Upper lobe of right lung (tissue), 1 donor: Measurements from ENCODE around the gene GNG12. TPM values are rescaled to one million over a fixed set of nuclear protein-coding genes. Genes with fewer than 3 reads are reported as not detected.

Source experiments
- ATAC-seq: fragments of 200-7000 bp; cut with Tn5 transposase; one replicate; pipeline ENCODE4 v1.9.1; 2020; ENCODE audit warnings: mild to moderate bottlenecking, moderate library complexity
- DNase-seq: peaks from one replicate; pipeline ENCODE4 v3.0.0-alpha.2; 2020
- H3K27ac ChIP-seq: fragments of 200-600 bp; one replicate; pipeline ENCODE4 v1.8.0; 2022
- H3K27me3 ChIP-seq: fragments of 200-600 bp; one replicate; pipeline ENCODE4 v1.8.0; 2022; ENCODE audit warnings: mild to moderate bottlenecking
- H3K36me3 ChIP-seq: fragments of 200-600 bp; one replicate; pipeline ENCODE4 v1.8.0; 2022
- H3K4me1 ChIP-seq: fragments of 200-600 bp; one replicate; pipeline ENCODE4 v1.8.0; 2022
- H3K4me3 ChIP-seq: fragments of 200-600 bp; one replicate; pipeline ENCODE4 v1.8.0; 2022; ENCODE audit warnings: mild to moderate bottlenecking
- H3K9me3 ChIP-seq: fragments of 200-600 bp; one replicate; pipeline ENCODE4 v1.8.0; 2022
- intact Hi-C: fragments of 100-400 bp; cut with DNase I; formaldehyde crosslinking; loops from one replicate; pipeline ENCODE4 v1.11.0; 2022
- total RNA-seq: library from RNA; stranded (reverse); fragmentation: NEBNext Ultra II Directional; extraction: Animal tissue kit (Norgen Biotek cat#: 25700); gene quantifications from one replicate; pipeline ENCODE4 v1.2.1, GENCODE V29; 2021
- TF ChIP-seq, protein P1 (sequence below): fragments of 200-600 bp; IDR thresholded peaks from one replicate; pipeline ENCODE4 v1.8.0; 2022; ENCODE audit warnings: antibody characterized with exemption
- donor health status: DM: no; HTN: yes; CAD: no; lungs with severe emphysema.

GNG12 gene
- total RNA-seq, 1 donor from 2014 or later: 59.8 TPM

GRCh38 chr1:67687649-67688048 lies 145.6 kb downstream of the GNG12 start:
- DNase-seq (no peak), ATAC-seq (no peak)
- no peaks in the 10 kb centered on the region for H3K9me3 ChIP-seq
- TF ChIP-seq, protein P1, sequence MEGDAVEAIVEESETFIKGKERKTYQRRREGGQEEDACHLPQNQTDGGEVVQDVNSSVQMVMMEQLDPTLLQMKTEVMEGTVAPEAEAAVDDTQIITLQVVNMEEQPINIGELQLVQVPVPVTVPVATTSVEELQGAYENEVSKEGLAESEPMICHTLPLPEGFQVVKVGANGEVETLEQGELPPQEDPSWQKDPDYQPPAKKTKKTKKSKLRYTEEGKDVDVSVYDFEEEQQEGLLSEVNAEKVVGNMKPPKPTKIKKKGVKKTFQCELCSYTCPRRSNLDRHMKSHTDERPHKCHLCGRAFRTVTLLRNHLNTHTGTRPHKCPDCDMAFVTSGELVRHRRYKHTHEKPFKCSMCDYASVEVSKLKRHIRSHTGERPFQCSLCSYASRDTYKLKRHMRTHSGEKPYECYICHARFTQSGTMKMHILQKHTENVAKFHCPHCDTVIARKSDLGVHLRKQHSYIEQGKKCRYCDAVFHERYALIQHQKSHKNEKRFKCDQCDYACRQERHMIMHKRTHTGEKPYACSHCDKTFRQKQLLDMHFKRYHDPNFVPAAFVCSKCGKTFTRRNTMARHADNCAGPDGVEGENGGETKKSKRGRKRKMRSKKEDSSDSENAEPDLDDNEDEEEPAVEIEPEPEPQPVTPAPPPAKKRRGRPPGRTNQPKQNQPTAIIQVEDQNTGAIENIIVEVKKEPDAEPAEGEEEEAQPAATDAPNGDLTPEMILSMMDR: no peak
- H3K27me3 ChIP-seq: no peaks in the 10 kb centered on the region
- peak overlapping the region; percentile 91 for H3K4me3 ChIP-seq
- intact Hi-C loops: no loop called here
- H3K27ac ChIP-seq: peak overlapping the region; percentile 91
- H3K4me1 ChIP-seq: peaks cover 22% of the 10 kb centered on the region
- peaks cover 24% of the 10 kb centered on the region for H3K36me3 ChIP-seq

DNA sequence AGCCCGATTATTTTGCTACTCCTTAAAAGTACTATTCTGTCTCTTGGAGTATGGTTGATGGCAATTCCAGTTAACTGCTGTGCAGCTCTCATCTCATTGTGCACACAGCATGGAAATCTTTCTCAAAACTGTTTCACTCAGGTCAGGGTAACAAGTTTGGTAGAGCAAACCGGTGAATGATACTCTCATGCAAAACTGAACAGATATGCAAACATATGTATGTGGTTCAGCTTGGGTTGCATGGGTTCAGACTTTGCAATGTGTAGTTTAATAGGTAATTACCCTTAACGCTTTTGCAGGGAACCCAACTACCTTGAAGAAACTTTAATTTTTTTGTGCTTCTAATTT lies 146.1 kb downstream of the GNG12 start:
- no peak for DNase-seq
- H3K4me1 ChIP-seq: peaks cover 22% of the 10 kb centered on the region
- no peak for ATAC-seq
- no peaks in the 10 kb centered on the region for H3K27me3 ChIP-seq
- TF ChIP-seq, protein P1: no peak
- intact Hi-C loops: no loop called here
- H3K9me3 ChIP-seq: no peaks in the 10 kb centered on the region
- H3K36me3 ChIP-seq: peaks cover 24% of the 10 kb centered on the region
- H3K4me3 ChIP-seq: peak overlapping the region; percentile 91
- peak overlapping the region; percentile 91 for H3K27ac ChIP-seq

DNA sequence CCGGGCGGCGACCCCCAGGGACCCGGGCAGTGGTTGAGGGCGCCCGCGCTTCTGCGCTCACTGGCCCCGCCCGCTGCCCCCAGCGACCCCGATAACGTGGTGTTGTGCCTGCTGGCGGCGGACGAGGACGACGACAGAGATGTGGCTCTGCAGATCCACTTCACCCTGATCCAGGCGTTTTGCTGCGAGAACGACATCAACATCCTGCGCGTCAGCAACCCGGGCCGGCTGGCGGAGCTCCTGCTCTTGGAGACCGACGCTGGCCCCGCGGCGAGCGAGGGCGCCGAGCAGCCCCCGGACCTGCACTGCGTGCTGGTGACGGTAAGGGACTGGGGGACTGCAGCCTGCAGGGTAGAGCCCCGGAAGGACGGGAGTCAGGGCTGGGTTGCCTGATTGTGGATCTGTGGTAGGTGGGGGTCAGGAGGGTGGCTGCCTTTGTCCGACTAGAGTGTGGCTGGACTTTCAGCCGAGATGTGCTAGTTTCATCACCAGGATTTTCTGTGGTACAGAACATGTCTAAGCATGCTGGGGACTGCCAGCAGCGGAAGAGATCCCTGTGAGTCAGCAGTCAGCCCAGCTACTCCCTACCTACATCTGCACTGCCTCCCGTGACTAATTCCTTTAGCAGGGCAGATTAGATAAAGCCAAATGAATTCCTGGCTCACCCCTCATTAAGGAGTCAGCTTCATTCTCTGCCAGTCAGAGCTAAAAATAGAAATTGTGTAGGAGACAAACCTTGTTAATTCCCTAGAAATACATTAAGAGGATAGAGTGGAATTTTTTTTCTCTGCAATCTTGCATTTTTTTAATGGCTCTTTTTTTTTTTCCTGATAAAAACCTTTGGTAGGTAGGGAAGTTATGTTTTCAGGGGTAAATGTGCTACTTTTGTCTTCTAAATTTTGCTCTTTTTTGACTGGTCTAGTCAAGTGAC lies 146.7 kb downstream of the GNG12 start:
- Histone ChIP-seq H3K4me3 (peak overlapping the region; percentile 91), H3K36me3 (peaks cover 24% of the 10 kb centered on the region), H3K4me1 (peaks cover 22% of the 10 kb centered on the region), H3K27me3 (no peaks in the 10 kb centered on the region), H3K9me3 (no peaks in the 10 kb centered on the region), H3K27ac (peak overlapping the region; percentile 91)
- TF ChIP-seq, protein P1: no peak
- intact Hi-C loops: no loop called here
- DNase-seq (peak; percentile 83), ATAC-seq (peak; percentile 55)

DNA sequence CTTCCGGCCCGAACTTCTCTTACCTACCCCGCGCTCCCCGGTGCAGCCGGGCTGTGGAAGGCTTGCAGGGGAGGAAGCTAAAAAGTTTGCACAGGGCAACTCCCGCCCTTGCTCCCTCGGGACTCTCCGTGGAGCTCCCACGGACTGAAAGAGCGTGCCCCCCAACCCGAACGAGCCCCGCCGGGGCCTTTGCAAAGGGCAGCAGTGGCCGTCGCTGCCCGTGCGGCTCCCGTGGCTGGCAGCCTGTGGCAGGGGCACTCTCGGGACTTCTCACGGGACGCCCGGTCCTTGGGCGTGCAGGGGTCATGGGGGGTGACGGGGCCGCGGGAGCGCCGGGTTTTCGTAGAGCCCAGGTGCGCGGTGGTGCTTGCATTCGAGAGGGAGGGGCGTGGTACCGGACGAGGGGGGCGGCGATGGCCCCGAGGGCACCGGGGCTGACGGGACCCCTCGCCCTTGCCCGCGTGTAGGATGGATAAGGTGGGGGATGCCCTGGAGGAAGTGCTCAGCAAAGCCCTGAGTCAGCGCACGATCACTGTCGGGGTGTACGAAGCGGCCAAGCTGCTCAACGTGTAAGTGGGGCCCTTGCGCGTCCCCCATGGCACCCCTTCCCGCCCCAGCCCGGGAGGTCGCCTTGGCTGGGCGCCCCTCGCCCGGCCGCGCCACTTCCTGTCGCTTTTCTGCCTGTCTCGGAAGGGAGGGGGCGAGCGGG lies 147.6 kb downstream of the GNG12 start:
- Histone ChIP-seq H3K27me3 (no peaks in the 10 kb centered on the region), H3K9me3 (no peaks in the 10 kb centered on the region), H3K4me3 (peak overlapping the region; percentile 91), H3K36me3 (peaks cover 24% of the 10 kb centered on the region), H3K27ac (peak overlapping the region; percentile 91), H3K4me1 (peaks cover 22% of the 10 kb centered on the region)
- TF ChIP-seq, protein P1: no peak
- ATAC-seq: peak; percentile 34
- intact Hi-C loops: no loop called here
- peak; percentile 83 for DNase-seq

DNA sequence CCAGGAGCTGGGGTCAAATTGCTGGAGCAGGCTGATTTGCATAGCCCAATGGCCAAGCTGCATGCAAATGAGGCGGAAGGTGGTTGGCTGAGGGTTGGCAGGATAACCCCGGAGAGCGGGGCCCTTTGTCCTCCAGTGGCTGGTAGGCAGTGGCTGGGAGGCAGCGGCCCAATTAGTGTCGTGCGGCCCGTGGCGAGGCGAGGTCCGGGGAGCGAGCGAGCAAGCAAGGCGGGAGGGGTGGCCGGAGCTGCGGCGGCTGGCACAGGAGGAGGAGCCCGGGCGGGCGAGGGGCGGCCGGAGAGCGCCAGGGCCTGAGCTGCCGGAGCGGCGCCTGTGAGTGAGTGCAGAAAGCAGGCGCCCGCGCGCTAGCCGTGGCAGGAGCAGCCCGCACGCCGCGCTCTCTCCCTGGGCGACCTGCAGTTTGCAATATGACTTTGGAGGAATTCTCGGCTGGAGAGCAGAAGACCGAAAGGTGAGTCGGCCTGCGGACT lies 148.2 kb downstream of the GNG12 start, which contains the start of gene GADD45A:
Gene GADD45A (plus strand): TSS at position 135 of the 491 bp plus-strand sequence. CDS start 294 bp downstream, at position 429.
- H3K36me3 ChIP-seq: peaks cover 24% of the 10 kb centered on the region
- peak within 1 kb of the TSS; percentile 91 for H3K4me3 ChIP-seq
- H3K27me3 ChIP-seq: no peaks in the 10 kb centered on the region
- peaks cover 22% of the 10 kb centered on the region for H3K4me1 ChIP-seq
- DNase-seq (peak; percentile 99), ATAC-seq (peak; percentile 96)
- H3K9me3 ChIP-seq: no peaks in the 10 kb centered on the region
- TF ChIP-seq, protein P1: no peak
- H3K27ac ChIP-seq: peak within 1 kb of the TSS; percentile 91
- intact Hi-C loops: no loop called here
